Mucosa of descending colon (tissue), 3 donors: ENCODE results near the gene RIT2. TPM values are rescaled to one million over a fixed set of nuclear protein-coding genes. Genes with fewer than 3 reads are reported as not detected.

Experiments
- ATAC-seq: fragments of 200-7000 bp; cut with Tn5 transposase; one replicate; pipeline ENCODE4 v1.9.1; 2020; ENCODE audit warnings: mild to moderate bottlenecking, moderate library complexity
- DNase-seq, 3 donors: peaks; one replicate each; pipeline ENCODE4 v3.0.0-alpha.2; 2020
- H3K36me3 ChIP-seq: fragments of 200-600 bp; one replicate; pipeline ENCODE4 v1.8.0; 2021; ENCODE audit warnings: low read depth, mild to moderate bottlenecking
- H3K4me1 ChIP-seq: fragments of 200-600 bp; one replicate; pipeline ENCODE4 v1.8.0; 2021; ENCODE audit warnings: low read depth, mild to moderate bottlenecking
- H3K4me3 ChIP-seq: fragments of 200-600 bp; one replicate; pipeline ENCODE4 v1.8.0; 2021; ENCODE audit warnings: mild to moderate bottlenecking
- H3K9me3 ChIP-seq: fragments of 200-600 bp; one replicate; pipeline ENCODE4 v1.8.0; 2021; ENCODE audit warnings: mild to moderate bottlenecking
- intact Hi-C, 2 donors: fragments of 100-400 bp; cut with DNase I in 1 of 2; cut with micrococcal nuclease in 1 of 2; formaldehyde crosslinking; loops; one replicate each; pipeline versions ENCODE4 v1.11.0 to v1.11.1; 2022; cut with DNase I, micrococcal nuclease
- total RNA-seq, 3 donors: library from RNA; stranded (reverse); fragmentation: NEBNext Ultra II Directional in 2 of 3; extraction: Animal tissue kit (Norgen Biotek cat#: 25700) in 2 of 3; gene quantifications; one replicate each; pipeline versions ENCODE4 v1.2.1 to v1.2.4, GENCODE V29; 2021 to 2023
- TF ChIP-seq, protein P1 (sequence below): fragments of 200-600 bp; IDR thresholded peaks from one replicate; pipeline ENCODE4 v1.8.0; 2022; ENCODE audit warnings: antibody characterized with exemption, mild to moderate bottlenecking
- donor health status: DM: no; HTN: no; CAD: no; lungs with moderate emphysema.
- donor health status: DM: no; HTN: no; CAD: no.
- donor health status: DM: no; HTN: yes; CAD: no.

RIT2 gene
- total RNA-seq, 3 donors from 2014 or later, result 0.44 TPM; not detected in 2

DNA sequence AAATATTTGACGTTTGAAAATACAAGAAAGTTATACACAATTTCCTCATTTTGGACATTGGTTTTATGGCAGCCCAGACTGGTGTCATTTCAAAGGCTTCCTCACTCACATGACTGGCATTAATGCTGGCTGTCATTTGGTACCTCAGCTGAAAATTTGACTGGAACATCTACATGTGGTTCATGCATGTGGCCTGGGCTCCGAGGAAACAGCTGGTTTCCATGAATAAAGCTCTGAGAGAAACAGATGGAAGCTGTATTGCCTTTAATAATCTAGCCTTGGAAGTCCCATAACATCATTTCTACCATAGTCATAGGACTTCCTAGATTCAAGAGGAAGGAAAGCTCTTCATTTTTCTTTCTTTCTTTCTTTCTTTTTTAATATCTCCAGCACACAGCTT is 42.9 kb upstream of the RIT2 start:
- intact Hi-C loops, result no loop called here
- H3K4me3 ChIP-seq, result no peak overlapping the region
- no peaks in the 10 kb centered on the region for H3K9me3 ChIP-seq
- DNase-seq (no peak), ATAC-seq (no peak)
- no peaks in the 10 kb centered on the region for H3K36me3 ChIP-seq
- H3K4me1 ChIP-seq, result no peaks in the 10 kb centered on the region
- TF ChIP-seq, protein P1, sequence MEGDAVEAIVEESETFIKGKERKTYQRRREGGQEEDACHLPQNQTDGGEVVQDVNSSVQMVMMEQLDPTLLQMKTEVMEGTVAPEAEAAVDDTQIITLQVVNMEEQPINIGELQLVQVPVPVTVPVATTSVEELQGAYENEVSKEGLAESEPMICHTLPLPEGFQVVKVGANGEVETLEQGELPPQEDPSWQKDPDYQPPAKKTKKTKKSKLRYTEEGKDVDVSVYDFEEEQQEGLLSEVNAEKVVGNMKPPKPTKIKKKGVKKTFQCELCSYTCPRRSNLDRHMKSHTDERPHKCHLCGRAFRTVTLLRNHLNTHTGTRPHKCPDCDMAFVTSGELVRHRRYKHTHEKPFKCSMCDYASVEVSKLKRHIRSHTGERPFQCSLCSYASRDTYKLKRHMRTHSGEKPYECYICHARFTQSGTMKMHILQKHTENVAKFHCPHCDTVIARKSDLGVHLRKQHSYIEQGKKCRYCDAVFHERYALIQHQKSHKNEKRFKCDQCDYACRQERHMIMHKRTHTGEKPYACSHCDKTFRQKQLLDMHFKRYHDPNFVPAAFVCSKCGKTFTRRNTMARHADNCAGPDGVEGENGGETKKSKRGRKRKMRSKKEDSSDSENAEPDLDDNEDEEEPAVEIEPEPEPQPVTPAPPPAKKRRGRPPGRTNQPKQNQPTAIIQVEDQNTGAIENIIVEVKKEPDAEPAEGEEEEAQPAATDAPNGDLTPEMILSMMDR, result no peak

DNA sequence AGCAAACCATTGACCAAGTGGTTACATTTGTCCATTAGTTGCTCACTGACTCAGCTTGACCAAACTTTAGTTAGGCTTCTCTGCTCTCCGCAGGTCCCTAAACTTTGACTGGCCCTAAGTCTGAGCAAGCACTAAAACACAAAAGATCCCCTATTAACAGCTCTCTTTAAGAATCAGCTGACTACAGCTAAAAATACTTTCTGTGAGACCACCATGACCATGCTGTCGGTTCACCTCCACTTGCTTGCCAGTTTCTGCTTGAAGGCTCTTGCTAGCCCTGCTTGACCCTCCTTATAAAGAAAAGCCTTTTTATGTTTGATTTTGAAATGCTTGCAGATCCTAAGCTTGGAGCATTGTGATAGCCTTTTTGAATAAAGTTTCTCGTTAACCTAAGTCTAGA is 40.4 kb upstream of the RIT2 start:
- Histone ChIP-seq H3K4me1 (no peaks in the 10 kb centered on the region), H3K4me3 (no peak overlapping the region), H3K36me3 (no peaks in the 10 kb centered on the region), H3K9me3 (no peaks in the 10 kb centered on the region)
- intact Hi-C loops, result no loop called here
- no peak for ATAC-seq
- TF ChIP-seq, protein P1, result no peak
- no peak for DNase-seq

DNA sequence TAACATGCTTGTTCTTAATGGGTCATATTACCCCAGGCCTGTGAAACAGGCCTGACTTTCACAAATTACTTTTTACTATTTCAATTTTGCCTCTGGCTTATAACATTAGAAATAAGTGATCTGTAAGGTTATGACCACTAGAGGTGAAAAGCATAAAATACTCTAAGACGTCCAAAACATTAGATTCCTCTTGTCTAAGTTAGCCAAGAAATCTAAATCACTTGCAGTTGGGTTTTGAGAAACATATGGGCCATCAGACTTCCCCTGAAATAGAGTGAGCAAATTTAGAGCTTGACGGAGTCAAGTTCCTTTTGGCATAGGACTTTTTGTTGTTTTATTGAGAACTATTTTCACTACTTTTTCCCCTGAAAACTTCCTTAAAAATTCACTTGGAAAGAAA is 32.7 kb upstream of the RIT2 start:
- no peak overlapping the region for H3K4me3 ChIP-seq
- no peaks in the 10 kb centered on the region for H3K9me3 ChIP-seq
- no peaks in the 10 kb centered on the region for H3K4me1 ChIP-seq
- ATAC-seq, result no peak
- no peaks in the 10 kb centered on the region for H3K36me3 ChIP-seq
- no peak for DNase-seq
- TF ChIP-seq, protein P1, result no peak
- intact Hi-C loops, result no loop called here

DNA sequence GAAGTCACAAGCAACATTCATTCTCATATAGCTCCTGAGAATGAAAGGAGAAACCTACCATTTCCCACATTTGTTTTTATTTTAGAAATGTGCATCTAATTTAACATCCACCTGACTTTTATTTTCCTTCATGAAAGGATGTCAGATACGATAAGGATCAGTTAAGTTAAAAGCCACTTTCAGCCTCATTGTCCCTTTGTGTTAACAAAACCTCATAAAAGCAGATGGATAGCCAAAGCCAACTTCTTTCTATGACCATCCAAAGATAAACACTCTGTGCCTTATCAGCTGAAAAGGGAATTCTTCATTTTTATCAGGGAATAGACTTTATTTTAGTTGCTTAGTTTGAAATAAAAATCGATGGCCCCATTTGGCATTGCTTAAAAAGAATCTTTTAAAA is 25.7 kb upstream of the RIT2 start:
- no peaks in the 10 kb centered on the region for H3K9me3 ChIP-seq
- no peaks in the 10 kb centered on the region for H3K36me3 ChIP-seq
- TF ChIP-seq, protein P1, result no peak
- DNase-seq, result no peak
- intact Hi-C loops, result no loop called here
- H3K4me1 ChIP-seq, result no peaks in the 10 kb centered on the region
- ATAC-seq, result no peak
- H3K4me3 ChIP-seq, result no peak overlapping the region

DNA sequence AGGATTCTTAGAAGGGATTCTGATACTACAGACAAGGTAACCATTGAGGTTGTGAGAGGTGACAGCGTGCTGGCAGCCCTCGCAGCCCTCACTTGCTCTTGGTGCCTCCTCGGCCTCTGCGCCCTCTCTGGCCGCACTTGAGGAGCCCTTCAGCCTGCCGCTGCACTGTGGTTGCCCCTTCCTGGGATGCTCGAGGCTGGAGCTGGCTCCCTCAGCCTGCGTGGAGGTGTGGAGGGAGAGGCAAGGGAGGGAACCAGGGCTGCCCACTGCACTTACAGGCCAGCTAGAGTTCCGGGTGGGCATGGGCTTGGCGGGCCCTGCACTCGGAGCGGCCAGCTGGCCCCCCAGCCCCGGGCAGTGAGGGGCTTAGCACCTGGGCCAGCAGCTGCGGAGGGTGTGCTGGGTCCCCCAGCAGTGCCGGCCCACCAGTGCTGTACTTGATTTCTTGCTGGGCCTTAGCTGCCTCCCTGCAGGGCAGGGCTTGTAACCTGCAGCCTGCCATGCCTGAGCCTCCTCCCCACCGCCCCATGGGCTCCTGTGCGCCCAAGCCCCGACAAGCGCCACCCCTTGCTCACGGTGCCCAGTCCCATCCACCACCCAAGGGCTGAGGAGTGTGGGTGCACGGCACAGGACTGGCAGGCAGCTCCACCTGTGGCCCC is 23.9 kb upstream of the RIT2 start:
- DNase-seq, result peak in 1 of 3 donors; percentile 40
- Histone ChIP-seq H3K4me1 (no peaks in the 10 kb centered on the region), H3K4me3 (no peak overlapping the region), H3K9me3 (no peaks in the 10 kb centered on the region), H3K36me3 (no peaks in the 10 kb centered on the region)
- TF ChIP-seq, protein P1, result no peak
- intact Hi-C loops, result no loop called here
- ATAC-seq, result no peak

DNA sequence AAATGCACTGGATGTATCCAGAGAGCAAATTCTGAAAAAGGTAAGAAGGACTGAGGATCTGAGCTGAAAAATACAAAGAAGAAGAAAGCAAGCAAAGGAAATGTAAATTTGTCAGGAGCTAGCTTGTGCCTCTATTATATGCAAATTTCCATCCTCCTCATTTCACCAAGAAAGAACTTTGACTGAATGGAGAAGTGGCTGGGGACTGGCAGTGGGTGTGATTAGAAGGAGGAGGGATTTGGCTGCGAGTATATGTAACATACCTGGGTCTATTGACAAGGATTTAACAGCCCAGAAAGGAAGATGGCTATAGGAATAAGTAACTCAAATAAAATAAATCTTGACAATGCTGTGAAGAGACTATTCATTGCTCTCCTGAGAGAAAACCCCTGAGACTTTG is 19.4 kb upstream of the RIT2 start:
- no peak for DNase-seq

More for the DNA sequence above, 19.4 kb upstream of the RIT2 start:
- Histone ChIP-seq H3K9me3 (no peaks in the 10 kb centered on the region), H3K4me3 (no peak overlapping the region), H3K4me1 (no peaks in the 10 kb centered on the region), H3K36me3 (no peaks in the 10 kb centered on the region)
- ATAC-seq, result no peak
- TF ChIP-seq, protein P1, result no peak
- intact Hi-C loops, result no loop called here
